ENCODE measurements around the gene COQ8B.
"Not testable (repeated sequence)": the region's sequence is repeated elsewhere in the genome, so short reads cannot be mapped to it uniquely, and the experiment has no call there.

Gene COQ8B

GRCh38 chr19:40663695-40664692 lies 52.7 kb downstream of the COQ8B start:
- DNase-seq (ENCODE audit: low spot score): peak; percentile 59
- no peak for TF ChIP-seq CTCF (IDR thresholded peaks at IDR 0.05; ENCODE audit: extremely low read depth, missing control alignments)

- TF ChIP-seq CTCF (IDR thresholded peaks at IDR 0.05; ENCODE audit: extremely low read depth, missing control alignments): no peak
- DNase-seq (ENCODE audit: low spot score): peak; percentile 95
Measured at GRCh38 chr19:40662925-40663694, 53.6 kb downstream of the COQ8B start.

GRCh38 chr19:40661616-40662015 lies 55.1 kb downstream of the COQ8B start:
- DNase-seq (ENCODE audit: low spot score): no peak
- TF ChIP-seq CTCF (IDR thresholded peaks at IDR 0.05; ENCODE audit: extremely low read depth, missing control alignments): no peak

GRCh38 chr19:40659566-40659965 lies 57.1 kb downstream of the COQ8B start:
- DNase-seq (ENCODE audit: low spot score): no peak
- no peak for TF ChIP-seq CTCF (IDR thresholded peaks at IDR 0.05; ENCODE audit: extremely low read depth, missing control alignments)

- DNase-seq (ENCODE audit: low spot score): no peak
- no peak for TF ChIP-seq CTCF (IDR thresholded peaks at IDR 0.05; ENCODE audit: extremely low read depth, missing control alignments)
Measured at GRCh38 chr19:40659116-40659515, 57.6 kb downstream of the COQ8B start.

- TF ChIP-seq CTCF (IDR thresholded peaks at IDR 0.05; ENCODE audit: extremely low read depth, missing control alignments): no peak
- no peak for DNase-seq (ENCODE audit: low spot score)
Measured at GRCh38 chr19:40658031-40658430, 58.7 kb downstream of the COQ8B start.

GRCh38 chr19:40655684-40656083 lies 61.0 kb downstream of the COQ8B start:
- DNase-seq (ENCODE audit: low spot score): not testable (repeated sequence)

- DNase-seq (ENCODE audit: low spot score): not testable (repeated sequence)
Measured at GRCh38 chr19:40652303-40652702, 64.4 kb downstream of the COQ8B start.
